OCI-LY3 (cell line): Measurements from ENCODE around the gene ANKS6.

Experiments used
- EZH2phosphoT487 ChIP-seq: fragments of 200-600 bp; shearing (Covaris generic); IDR thresholded peaks from 2 replicates; pipeline ENCODE4 v1.6.1; 2018; ENCODE audit warnings: antibody characterized with exemption, mixed run types, low read depth
- TF ChIP-seq, protein P1 (sequence below): fragments of 200-600, 300-600 bp; sonication (generic); IDR thresholded peaks from 2 replicates; pipeline ENCODE4 v1.5.1; 2014; ENCODE audit warnings: antibody characterized with exemption, low read length, low read depth

DNA sequence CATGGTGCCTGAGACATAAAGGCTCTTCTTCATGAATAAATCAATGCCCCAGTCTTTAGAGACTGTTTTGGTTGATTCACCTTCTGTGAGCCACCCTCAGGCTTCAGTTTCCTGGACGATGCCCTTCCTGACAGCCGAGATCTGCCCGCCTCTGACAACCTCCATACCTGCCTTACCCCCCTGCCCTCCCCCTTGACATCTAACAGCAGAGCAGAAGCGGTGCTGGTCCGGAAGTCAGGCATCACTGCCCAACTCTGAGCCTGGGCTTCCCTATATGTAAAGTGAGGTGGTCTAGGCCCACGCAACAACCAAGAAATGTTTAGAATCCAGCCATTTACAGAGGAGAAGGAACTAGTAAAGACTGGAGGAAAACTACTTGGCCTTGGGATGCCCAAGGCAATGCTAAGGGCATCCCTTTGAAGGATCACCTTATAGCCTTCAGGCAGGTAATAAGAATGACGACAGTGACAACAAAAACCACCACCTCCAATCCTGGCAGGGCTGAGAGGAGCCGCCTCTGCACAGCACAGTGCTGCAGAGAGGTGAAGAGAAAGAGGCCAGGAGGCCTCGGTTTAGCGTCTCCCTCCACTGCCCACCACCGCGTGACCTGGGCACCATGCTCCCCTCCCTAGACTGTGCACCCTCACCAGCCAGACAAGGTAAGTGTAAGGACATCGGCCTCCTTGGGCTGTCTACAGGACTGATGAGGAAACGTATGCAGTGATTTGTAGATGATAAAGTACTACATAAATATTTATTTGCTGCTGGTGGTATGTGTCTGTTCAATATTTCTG lies 52.3 kb downstream of the ANKS6 start:
- TF ChIP-seq, protein P1, sequence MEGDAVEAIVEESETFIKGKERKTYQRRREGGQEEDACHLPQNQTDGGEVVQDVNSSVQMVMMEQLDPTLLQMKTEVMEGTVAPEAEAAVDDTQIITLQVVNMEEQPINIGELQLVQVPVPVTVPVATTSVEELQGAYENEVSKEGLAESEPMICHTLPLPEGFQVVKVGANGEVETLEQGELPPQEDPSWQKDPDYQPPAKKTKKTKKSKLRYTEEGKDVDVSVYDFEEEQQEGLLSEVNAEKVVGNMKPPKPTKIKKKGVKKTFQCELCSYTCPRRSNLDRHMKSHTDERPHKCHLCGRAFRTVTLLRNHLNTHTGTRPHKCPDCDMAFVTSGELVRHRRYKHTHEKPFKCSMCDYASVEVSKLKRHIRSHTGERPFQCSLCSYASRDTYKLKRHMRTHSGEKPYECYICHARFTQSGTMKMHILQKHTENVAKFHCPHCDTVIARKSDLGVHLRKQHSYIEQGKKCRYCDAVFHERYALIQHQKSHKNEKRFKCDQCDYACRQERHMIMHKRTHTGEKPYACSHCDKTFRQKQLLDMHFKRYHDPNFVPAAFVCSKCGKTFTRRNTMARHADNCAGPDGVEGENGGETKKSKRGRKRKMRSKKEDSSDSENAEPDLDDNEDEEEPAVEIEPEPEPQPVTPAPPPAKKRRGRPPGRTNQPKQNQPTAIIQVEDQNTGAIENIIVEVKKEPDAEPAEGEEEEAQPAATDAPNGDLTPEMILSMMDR = no peak
- no peak for TF ChIP-seq EZH2phosphoT487
